Measurements from ENCODE around the gene INVS.

GRCh38 chr9:100058699-100059579 is 40.1 kb upstream of the INVS start:
- TF ChIP-seq SMC3 (IDR thresholded peaks at IDR 0.05; ENCODE audit: low read depth, low read length) (no peak), CTCF (IDR thresholded peaks at IDR 0.05) (no peak), MEF2A (IDR thresholded peaks at IDR 0.05; ENCODE audit: borderline replicate concordance, low read depth) (no peak), POLR2AphosphoS5 (IDR thresholded peaks at IDR 0.05; ENCODE audit: low read depth, low read length) (no peak), FOSL2 (IDR thresholded peaks at IDR 0.05; ENCODE audit: borderline replicate concordance, low read depth) (no peak), ELF1 (IDR thresholded peaks at IDR 0.05) (no peak), JUND (IDR thresholded peaks at IDR 0.05) (no peak), GABPA (IDR thresholded peaks at IDR 0.05; ENCODE audit: low read depth) (no peak), USF1 (IDR thresholded peaks at IDR 0.05; ENCODE audit: borderline replicate concordance, low read depth) (no peak), REST (IDR thresholded peaks at IDR 0.05; ENCODE audit: low read depth, low read length) (no peak)

All from SK-N-SH (cell line).